ENCODE measurements around the gene RRM2.

- TF ChIP-seq SUZ12 (IDR thresholded peaks at IDR 0.05) (no peak), SP1 (IDR thresholded peaks at IDR 0.05) (no peak), BHLHE40 (IDR thresholded peaks at IDR 0.05; ENCODE audit: borderline replicate concordance) (no peak), FOXK2 (IDR thresholded peaks at IDR 0.05) (no peak), FOXM1 (IDR thresholded peaks at IDR 0.05; ENCODE audit: borderline replicate concordance) (no peak), L3MBTL2 (conservative IDR thresholded peaks at IDR 0.05) (no peak), ARNT (IDR thresholded peaks at IDR 0.05) (no peak), ELF4 (IDR thresholded peaks at IDR 0.05) (no peak), FOXA1 (IDR thresholded peaks at IDR 0.05) (no peak), NFRKB (IDR thresholded peaks at IDR 0.05) (no peak)
Measured at GRCh38 chr2:10103179-10103578, 19.4 kb upstream of the RRM2 start.

Measured in HEK293T (cell line).